HepG2 (cell line): ENCODE data around the gene RNASE11. TPM values are rescaled to one million over a fixed set of nuclear protein-coding genes. Genes with fewer than 3 reads are reported as not detected.

Experiments
- ATAC-seq: fragments of 200-7000 bp; cut with Tn5 transposase; 3 replicates; pipeline ENCODE4 v1.9.1; 2020; ENCODE audit warnings: mild to moderate bottlenecking, moderate library complexity
- BruUV-seq: library from RNA; stranded (reverse); fragments of 400-500 nt; replicated peaks from 2 replicates; lab custom pipeline; 2021; lab: Mats Ljungman, UMichigan
- CTCF ChIA-PET: fragments of 300-600 bp; formaldehyde crosslinking; extraction: SDS; loops from one replicate; lab custom pipeline; 2021; ENCODE audit warnings: low total read pairs, inconsistent platforms, low intra/inter-chr PET ratio; lab: Yijun Ruan, JAX
- POLR2A ChIA-PET: fragments of 350-600 bp; sonication (Branson Sonifier 250); formaldehyde crosslinking; loops from one replicate; lab custom pipeline; 2020; ENCODE audit warnings: antibody characterized with exemption, inconsistent platforms; lab: Yijun Ruan, JAX
- DNase-seq: peaks from one replicate; pipeline ENCODE4 v3.0.0-alpha.2; 2015; ENCODE audit warnings: low spot score
- FAIRE-seq: peaks from 3 replicates; lab custom pipeline; 2011; peaks lifted over from hg19 to GRCh38; lab: Jason Lieb, UNC
- H2AFZ ChIP-seq: one replicate; pipeline ENCODE4 v1.6.1; 2011; ENCODE audit warnings: low read length, inconsistent platforms
- H3K27ac ChIP-seq: fragments of 300-600 bp; 3 replicates; pipeline ENCODE4 v1.8.0; 2011; ENCODE audit warnings: mixed run types, mild to moderate bottlenecking, mixed read lengths, low read length, inconsistent platforms; ENCODE audit not compliant: insufficient read depth; ENCODE audit errors: extremely low read length
- H3K27me3 ChIP-seq, 2 experiments: fragments of 200-600 bp in 1 of 2; 2 replicates in 1 of 2; 3 replicates in 1 of 2; pipeline versions ENCODE4 v1.6.0 to v1.8.0; 2011; ENCODE audit warnings: low read length in 2 of 2, mild to moderate bottlenecking in 2 of 2, moderate library complexity in 2 of 2, inconsistent platforms in 1 of 2; ENCODE audit not compliant: insufficient read depth in 2 of 2, control insufficient read depth in 1 of 2
- H3K36me3 ChIP-seq, 2 experiments: fragments of 200-600 bp in 1 of 2; replicated peaks in 1 of 2; 2 replicates in 1 of 2; 3 replicates in 1 of 2; pipeline versions ENCODE4 v1.5.1 to v1.8.0; 2011; ENCODE audit warnings: low read length in 2 of 2, inconsistent platforms in 1 of 2; ENCODE audit not compliant: insufficient read depth in 2 of 2, control insufficient read depth in 1 of 2
- H3K4me1 ChIP-seq: 2 replicates; pipeline ENCODE4 v1.5.1; 2012; ENCODE audit warnings: low read length, inconsistent platforms; ENCODE audit not compliant: insufficient read depth
- H3K4me2 ChIP-seq: 2 replicates; pipeline ENCODE4 v1.6.0; 2011; ENCODE audit warnings: low read depth, low read length, inconsistent platforms
- H3K4me3 ChIP-seq, 3 experiments: fragments of 200-600 bp in 1 of 3; sonication (generic), shearing (Covaris generic) in 1 of 3; replicated peaks in 1 of 3; 2 replicates each; pipeline ENCODE4 v1.5.1; 2011 to 2016; ENCODE audit warnings: low read length in 3 of 3, inconsistent platforms in 2 of 3, low read depth in 2 of 3, mild to moderate bottlenecking in 2 of 3, control low read depth in 1 of 3, mixed read lengths in 1 of 3; ENCODE audit not compliant: insufficient read depth in 1 of 3
- H3K79me2 ChIP-seq: one replicate; pipeline ENCODE4 v1.6.1; 2011; ENCODE audit warnings: low read length, inconsistent platforms; ENCODE audit not compliant: insufficient read depth
- H3K9ac ChIP-seq: 2 replicates; pipeline ENCODE4 v1.6.0; 2011; ENCODE audit warnings: mild to moderate bottlenecking, low read depth, low read length, inconsistent platforms; ENCODE audit not compliant: insufficient read depth
- H3K9me3 ChIP-seq: 2 replicates; pipeline ENCODE4 v1.5.1; 2012; ENCODE audit warnings: mild to moderate bottlenecking, low read length
- H4K20me1 ChIP-seq: 2 replicates; pipeline ENCODE4 v1.6.0; 2011; ENCODE audit warnings: inconsistent platforms, mild to moderate bottlenecking, low read length, moderate library complexity; ENCODE audit not compliant: insufficient read depth
- AGO1 ChIP-seq: fragments of 200-400 bp; formaldehyde crosslinking; IDR thresholded peaks from 2 replicates; pipeline ENCODE4 v1.6.1; 2017; ENCODE audit warnings: mild to moderate bottlenecking, low read depth, low read length, moderate library complexity; ENCODE audit not compliant: poor library complexity, severe bottlenecking
- FOXK1 ChIP-seq: sonication (generic); formaldehyde crosslinking; IDR thresholded peaks from 2 replicates; pipeline ENCODE4 v1.4.0; 2020; ENCODE audit warnings: low read depth, missing genetic modification reagents, borderline replicate concordance
- MATR3 ChIP-seq: sonication (generic); formaldehyde crosslinking; IDR thresholded peaks from 2 replicates; pipeline ENCODE4 v1.4.0; 2020; ENCODE audit warnings: missing genetic modification reagents
- SALL2 ChIP-seq: sonication (generic); formaldehyde crosslinking; IDR thresholded peaks from 2 replicates; pipeline ENCODE4 v1.8.1; 2023; ENCODE audit warnings: mild to moderate bottlenecking, missing genetic modification reagents, inconsistent platforms
- WGBS: methylation state at CpG from one replicate; pipeline ENCODE4 v1.1.6; 2017; ENCODE audit warnings: low lambda C conversion rate; 5-methylcytosine and 5-hydroxymethylcytosine counted together
- in situ Hi-C: cut with HindIII; loops from 2 replicates; pipeline ENCODE4 v1.10.0; 2017; ENCODE audit warnings: low pct_unique_long_range_greater_than_20kb; ENCODE audit not compliant: extremely low pct_ligation_motif_present
- intact Hi-C: fragments of 100-400 bp; cut with micrococcal nuclease; formaldehyde crosslinking; loops from one replicate; pipeline ENCODE4 v1.10.0; 2022; ENCODE audit not compliant: unreplicated experiment
- polyA plus RNA-seq, 8 experiments: library from polyadenylated mRNA; depleted of rRNA in 3 of 8; stranded (reverse) in 7 of 8; unstranded in 1 of 8; fragments of >200 nt; fragmentation: Illumina TruSeq in 4 of 8; extraction: Trizol in 4 of 8; gene quantifications; 2 replicates each; pipeline versions ENCODE4 v1.2.1 to v1.2.3, GENCODE V29; 2011 to 2016; ENCODE audit warnings: low read depth in 4 of 8, missing spikeins in 1 of 8, mixed read lengths in 1 of 8; ENCODE audit not compliant: insufficient read depth in 1 of 8
- total RNA-seq, 5 experiments: library from RNA; depleted of rRNA; stranded (reverse); fragments of >200 nt; fragmentation: Illumina TruSeq; extraction: Trizol; gene quantifications; 2 replicates each; pipeline ENCODE4 v1.2.3, GENCODE V29; 2016; ENCODE audit warnings: low read depth in 1 of 5
- TF ChIP-seq, protein P1 (sequence below): sonication (generic); formaldehyde crosslinking; IDR thresholded peaks from 2 replicates; pipeline ENCODE4 v1.8.0; 2022; ENCODE audit warnings: missing genetic modification reagents, mild to moderate bottlenecking, inconsistent platforms, borderline replicate concordance
- TF ChIP-seq, protein P2 (sequence below): sonication (generic); formaldehyde crosslinking; IDR thresholded peaks from 2 replicates; pipeline ENCODE4 v1.4.0; 2020; ENCODE audit warnings: mild to moderate bottlenecking, missing genetic modification reagents
- TF ChIP-seq, protein P3 (sequence below): IDR thresholded peaks from 2 replicates; pipeline ENCODE4 v1.6.1; 2016; ENCODE audit warnings: missing biosample characterization, missing genetic modification reagents, low read depth

RNASE11 gene
- total and polyA plus RNA-seq, 2 of the 13 experiments (the other 11 are each of a cell fraction or from before 2014, with no cell fraction given) = not detected

DNA sequence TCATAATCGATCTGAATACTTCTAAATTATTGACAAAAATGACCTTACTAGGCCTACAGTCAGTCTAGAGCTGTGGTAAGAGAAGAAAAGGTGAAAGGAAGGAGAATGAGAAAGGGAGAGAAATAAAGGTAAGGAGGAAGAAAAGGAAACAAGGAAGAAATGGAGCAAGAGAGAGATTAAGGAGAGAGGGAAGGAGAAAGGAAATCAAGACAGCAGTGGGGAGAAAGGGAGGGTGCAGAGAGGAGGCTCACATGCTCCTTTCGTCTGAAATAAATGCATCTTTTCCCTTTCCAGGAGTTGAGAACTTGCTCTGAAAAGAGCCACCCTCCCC lies 30.6 kb downstream of the RNASE11 start:
- ChIA-PET CTCF (no interaction called here), POLR2A (no interaction called here)
- no peak for ATAC-seq

DNA sequence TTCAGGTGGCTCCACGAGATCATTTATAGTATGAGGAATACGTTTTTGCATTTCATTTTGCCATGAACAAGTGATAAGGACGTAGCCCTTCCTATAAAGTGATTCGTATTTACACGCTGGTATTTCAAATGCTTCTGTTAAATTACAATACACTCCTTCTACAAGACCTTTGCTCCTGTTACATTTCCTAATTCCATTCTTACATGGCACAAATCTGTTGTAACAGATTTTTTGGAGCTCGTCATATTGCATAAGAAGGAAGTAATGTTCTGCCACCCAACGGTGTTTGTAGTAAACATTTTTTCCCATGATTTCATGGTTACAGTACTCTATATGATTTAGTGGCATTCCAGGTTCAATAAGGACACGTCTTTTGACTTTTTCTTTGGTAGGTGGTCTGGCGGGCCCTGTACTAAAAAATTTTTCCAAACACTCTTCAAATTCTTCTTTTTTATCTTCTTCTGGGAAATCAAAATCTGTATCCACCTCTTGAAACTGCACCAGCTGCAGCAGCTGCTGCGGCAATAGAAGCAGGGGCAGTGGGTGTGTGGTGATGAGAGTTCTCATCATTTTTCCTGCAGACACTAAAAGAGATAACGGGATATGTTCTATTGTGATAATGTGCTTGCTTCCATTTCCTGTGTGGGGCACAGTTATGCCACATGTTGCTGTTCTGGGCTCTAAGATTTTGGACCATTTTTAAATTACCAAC lies 31.1 kb downstream of the RNASE11 start:
- H3K27me3 ChIP-seq = no peaks in the 10 kb centered on the region; a peak in 1 of 5 replicates
- no peak for ATAC-seq
- TF ChIP-seq, protein P1, sequence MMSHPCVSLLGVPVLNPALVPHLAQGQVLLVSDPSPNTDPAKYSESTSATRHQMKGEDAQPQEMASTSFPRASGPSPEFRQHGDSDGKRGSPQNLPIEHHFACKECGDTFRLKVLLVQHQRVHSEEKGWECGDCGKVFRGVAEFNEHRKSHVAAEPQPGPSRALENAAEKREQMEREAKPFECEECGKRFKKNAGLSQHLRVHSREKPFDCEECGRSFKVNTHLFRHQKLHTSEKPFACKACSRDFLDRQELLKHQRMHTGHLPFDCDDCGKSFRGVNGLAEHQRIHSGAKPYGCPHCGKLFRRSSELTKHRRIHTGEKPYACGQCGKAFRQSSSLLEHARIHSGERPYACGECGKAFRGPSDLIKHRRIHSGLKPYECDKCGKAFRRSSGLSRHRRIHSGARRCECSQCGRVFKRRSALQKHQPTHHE (CRISPR knock-in tag) = no peak
- TF ChIP-seq AGO1 (no peak), SALL2 (CRISPR knock-in tag) (no peak), MATR3 (CRISPR knock-in tag) (no peak)
- no peaks in the 10 kb centered on the region for H3K9me3 ChIP-seq
- no peak overlapping the region for H2AFZ ChIP-seq
- no peaks in the 10 kb centered on the region for H3K36me3 ChIP-seq
- no peak for DNase-seq
- H3K4me1 ChIP-seq = no peaks in the 10 kb centered on the region
- POLR2A ChIA-PET = no interaction called here
- CTCF ChIA-PET = no interaction called here
- no peak overlapping the region for H3K4me3 ChIP-seq
- intact Hi-C loops (no loop called here), in situ Hi-C loops (no loop called here)
- BruUV-seq = no TSS peak
- 21% methylated on average over 11 of the region's 11 CpGs for WGBS
- no peak overlapping the region for H3K9ac ChIP-seq
- no peaks in the 10 kb centered on the region for H4K20me1 ChIP-seq
- FAIRE-seq = no peak
- no peak overlapping the region for H3K27ac ChIP-seq
- no peaks in the 10 kb centered on the region for H3K79me2 ChIP-seq
- H3K4me2 ChIP-seq = no peak overlapping the region

More for the DNA sequence above, 30.6 kb downstream of the RNASE11 start:
- Histone ChIP-seq H3K4me1 (no peaks in the 10 kb centered on the region), H3K4me2 (no peak overlapping the region), H2AFZ (no peak overlapping the region), H3K79me2 (no peaks in the 10 kb centered on the region), H3K27ac (no peak overlapping the region), H3K36me3 (no peaks in the 10 kb centered on the region), H3K9ac (no peak overlapping the region), H3K9me3 (no peaks in the 10 kb centered on the region), H3K27me3 (no peaks in the 10 kb centered on the region; a peak in 1 of 5 replicates), H4K20me1 (no peaks in the 10 kb centered on the region), H3K4me3 (no peak overlapping the region)
- in situ Hi-C loops = no loop called here
- DNase-seq (no peak), FAIRE-seq (no peak)
- intact Hi-C loops = no loop called here
- no TSS peak for BruUV-seq
- 6% methylated on average over 2 of the region's 2 CpGs for WGBS
- no peak for TF ChIP-seq FOXK1 (CRISPR knock-in tag)
- TF ChIP-seq, protein P2, sequence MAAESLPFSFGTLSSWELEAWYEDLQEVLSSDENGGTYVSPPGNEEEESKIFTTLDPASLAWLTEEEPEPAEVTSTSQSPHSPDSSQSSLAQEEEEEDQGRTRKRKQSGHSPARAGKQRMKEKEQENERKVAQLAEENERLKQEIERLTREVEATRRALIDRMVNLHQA (CRISPR knock-in tag) = no peak
- TF ChIP-seq, protein P3, sequence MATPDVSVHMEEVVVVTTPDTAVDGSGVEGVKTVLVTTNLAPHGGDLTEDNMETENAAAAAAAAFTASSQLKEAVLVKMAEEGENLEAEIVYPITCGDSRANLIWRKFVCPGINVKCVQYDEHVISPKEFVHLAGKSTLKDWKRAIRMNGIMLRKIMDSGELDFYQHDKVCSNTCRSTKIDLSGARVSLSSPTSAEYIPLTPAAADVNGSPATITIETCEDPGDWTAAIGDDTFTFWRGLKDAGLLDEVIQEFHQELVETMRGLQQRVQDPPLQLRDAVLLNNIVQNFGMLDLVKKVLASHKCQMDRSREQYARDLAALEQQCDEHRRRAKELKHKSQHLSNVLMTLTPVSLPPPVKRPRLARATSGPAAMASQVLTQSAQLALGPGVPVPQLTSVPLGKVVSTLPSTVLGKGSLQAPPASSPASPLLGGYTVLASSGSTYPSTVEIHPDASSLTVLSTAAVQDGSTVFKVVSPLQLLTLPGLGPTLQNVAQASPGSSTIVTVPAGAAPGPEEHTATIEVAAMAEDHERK (CRISPR knock-in tag) = no peak
